Inflammatory macrophage treated with lipopolysaccharide for 4 hours (primary cell): ENCODE measurements around the gene SPIRE1.
"Not testable (repeated sequence)": the region's sequence is repeated elsewhere in the genome, so short reads cannot be mapped to it uniquely, and the experiment has no call there.

Experiments
- DNase-seq: peaks from one replicate; pipeline ENCODE4 v3.0.0-alpha.2; 2020

The SPIRE1 gene

GRCh38 chr18:12441475-12442034, 216.4 kb downstream of the SPIRE1 start:
- no peak for DNase-seq

DNA sequence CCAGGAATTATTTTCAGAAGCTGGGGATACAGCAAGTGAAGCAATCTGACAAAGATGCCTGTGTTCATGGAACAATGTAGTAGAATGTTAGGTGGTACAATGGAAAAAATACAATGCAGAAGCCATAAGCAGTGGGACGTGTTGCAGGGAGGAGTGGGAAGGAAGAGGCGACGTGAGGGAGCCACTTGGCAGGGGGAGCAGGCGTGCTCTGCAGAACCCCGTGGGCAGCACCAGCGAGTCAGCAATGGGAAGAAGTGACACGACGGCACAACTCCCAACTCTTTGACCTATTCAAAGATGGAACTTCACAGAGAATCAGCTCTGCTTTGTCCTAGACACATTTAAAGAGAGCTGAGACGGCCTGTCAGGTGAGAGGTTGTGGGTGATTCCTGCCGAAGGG, 219.7 kb downstream of the SPIRE1 start:
- DNase-seq = no peak

DNA sequence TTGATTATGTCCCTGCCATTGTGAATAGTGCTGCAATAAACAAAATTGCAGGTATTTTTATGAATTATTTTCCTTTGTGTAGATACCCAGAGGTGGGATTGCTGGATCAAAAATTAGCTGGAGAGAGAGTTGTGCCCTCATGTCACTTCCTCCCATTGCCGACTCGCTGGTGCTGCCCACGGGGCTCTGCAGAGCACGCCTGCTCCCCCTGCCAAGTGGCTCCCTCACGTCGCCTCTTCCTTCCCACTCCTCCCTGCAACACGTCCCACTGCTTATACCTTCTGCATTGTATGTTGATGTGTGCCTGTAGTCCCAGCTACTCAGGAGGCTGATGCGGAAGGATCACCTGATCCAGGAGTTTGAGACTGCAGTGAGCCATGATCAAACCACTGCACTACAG, 222.0 kb downstream of the SPIRE1 start:
- DNase-seq = no peak

DNA sequence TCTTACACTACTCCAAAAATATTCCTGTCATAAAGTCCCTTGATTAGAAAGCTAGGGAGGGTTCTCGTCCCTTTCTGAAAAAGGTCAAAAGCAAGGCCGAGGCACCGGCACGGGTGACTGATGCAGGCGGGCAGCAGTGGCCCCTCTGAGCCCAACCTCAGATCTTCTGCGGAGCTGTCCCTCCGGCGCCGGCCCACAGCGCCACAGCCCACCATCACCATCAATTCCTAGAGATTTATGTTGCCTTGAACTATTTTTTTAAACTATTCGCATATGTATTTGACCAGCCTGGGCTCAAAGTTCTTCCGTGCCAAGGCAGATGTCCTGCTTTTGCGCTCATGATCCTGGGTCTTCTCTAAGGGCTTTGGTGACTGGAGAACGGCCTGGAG, 223.4 kb downstream of the SPIRE1 start:
- no peak for DNase-seq

GRCh38 chr18:12433829-12434540, 223.9 kb downstream of the SPIRE1 start:
- DNase-seq = no peak

DNA sequence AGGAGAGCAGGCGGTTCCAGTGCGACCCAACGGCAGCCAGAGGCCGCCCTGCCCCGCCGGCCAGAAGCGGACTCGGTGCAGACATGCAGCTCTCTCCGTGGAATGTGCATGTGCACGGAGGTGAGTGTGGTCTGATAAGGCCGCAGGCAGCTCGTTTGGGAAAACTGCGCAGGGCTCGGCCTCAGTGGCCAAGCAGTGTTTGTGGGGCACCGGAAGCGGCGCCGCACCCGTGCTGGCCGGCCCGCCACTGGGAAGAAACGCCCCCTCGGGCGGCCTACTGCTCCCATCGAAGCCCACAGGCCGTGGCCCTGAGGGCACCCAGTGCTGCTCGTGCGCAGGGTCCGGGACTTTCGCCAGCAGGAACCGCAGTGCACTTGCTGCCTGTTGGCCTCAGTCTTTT, 225.0 kb downstream of the SPIRE1 start:
- DNase-seq = no peak

GRCh38 chr18:12432196-12432595, 225.7 kb downstream of the SPIRE1 start:
- no peak for DNase-seq

DNA sequence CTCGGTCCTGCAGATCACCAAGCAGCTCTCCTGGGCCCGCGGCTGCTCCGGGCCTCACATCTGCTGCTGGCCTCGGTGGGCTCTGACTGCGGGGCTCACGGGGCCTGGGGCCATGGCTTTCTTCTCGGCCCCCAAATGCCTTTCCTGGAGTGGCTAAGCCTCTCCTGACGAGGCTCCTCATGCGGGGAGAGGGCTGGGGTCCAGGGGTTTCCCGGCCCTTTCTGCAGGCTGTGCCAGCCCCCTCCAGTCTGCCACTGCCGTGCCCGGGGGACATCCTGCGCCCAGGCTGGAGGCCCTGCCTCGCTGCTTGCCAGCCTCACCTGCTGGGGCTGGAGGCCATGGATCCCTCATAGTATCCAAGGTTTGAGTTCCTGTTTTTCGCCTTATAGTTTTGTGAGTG, 226.3 kb downstream of the SPIRE1 start:
- DNase-seq = no peak

DNA sequence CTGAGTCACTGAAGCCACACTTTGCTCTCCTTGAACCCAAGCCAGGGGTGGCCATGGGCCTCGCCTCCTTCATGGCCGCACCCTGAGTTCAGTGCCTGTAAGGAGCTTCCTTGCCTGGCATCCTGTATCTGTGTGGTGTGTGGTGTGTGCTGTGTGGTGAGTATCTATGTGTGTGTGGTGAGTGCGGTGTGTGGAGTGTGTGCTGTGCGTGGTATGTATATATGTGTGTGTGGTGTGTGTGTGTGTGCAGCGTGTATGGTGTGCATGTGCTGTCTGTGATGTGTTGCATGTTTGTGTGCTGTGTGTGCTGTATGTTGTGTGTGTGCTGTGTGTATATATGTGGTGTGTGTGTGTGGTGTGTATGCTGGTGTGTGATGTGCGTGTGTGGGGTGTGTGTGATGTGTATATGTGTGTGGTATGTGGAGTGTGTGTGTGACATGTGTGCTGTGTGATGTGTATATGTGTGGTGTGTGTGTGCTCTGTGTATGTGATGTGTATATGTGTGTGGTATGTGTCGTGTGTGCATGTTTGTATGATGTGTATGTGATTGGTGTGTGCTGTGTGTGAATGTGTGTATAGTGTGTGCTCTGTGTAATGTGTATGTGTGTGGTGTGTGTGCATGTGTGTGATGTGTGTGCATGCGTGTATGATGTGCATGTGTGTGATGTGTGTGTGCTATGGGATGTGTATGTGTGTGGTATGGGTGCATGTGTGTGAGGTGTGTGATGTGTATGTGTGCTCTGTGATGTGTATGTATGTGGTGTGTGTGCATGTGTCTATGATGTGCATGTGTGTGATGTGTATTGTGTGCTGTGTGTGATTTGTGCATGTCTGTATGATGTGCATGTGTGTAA, 227.5 kb downstream of the SPIRE1 start:
- no peak for DNase-seq

DNA sequence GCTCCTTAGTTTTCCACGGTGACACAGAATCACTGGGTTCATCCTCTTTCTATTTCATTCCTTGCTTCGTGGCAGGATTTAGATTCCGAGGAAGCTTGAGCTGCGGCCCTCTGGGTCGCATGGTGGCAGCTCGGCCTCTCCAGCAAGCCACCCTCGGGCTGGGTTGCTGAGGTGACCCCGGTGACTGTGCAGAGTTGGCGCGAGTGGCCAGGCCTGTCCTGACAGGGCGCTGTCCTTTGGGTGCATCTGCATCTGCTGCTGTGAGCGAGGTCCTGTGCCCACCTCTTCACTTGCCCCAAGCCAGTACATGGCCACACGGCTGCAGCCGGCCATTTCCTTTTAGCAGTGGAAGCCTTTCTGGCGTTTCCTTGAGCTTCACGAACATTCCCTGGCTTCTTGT, 228.4 kb downstream of the SPIRE1 start:
- no peak for DNase-seq

DNA sequence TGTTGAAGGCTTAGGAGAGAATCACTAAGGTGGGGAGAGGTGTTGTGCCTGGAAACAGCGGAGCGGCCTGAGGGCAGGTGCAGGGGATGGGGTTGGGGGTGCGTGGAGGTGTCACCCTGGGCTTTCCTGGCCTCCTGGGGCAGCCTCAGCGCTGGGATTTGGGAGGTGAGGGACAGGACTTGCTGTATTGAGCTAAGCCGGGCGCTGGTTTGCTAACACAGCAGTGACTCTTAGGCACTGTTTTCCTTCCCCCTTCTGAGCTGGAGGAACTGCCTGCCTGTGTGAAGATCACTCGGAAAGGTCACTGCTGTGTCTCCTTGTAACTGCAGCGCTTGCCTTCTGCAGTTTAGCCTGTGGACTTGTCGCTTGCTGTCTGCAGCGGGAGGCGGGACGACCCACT, 229.0 kb downstream of the SPIRE1 start:
- no peak for DNase-seq

GRCh38 chr18:12426924-12427323, 231.0 kb downstream of the SPIRE1 start:
- no peak for DNase-seq

GRCh38 chr18:12424252-12424651, 233.7 kb downstream of the SPIRE1 start:
- no peak for DNase-seq

GRCh38 chr18:12423820-12424219, 234.1 kb downstream of the SPIRE1 start:
- no peak for DNase-seq

- DNase-seq = no peak
Observed at GRCh38 chr18:12423393-12423792, 234.5 kb downstream of the SPIRE1 start.

GRCh38 chr18:12422936-12423335, 235.0 kb downstream of the SPIRE1 start:
- DNase-seq = no peak

- DNase-seq = no peak
Observed at GRCh38 chr18:12421732-12422131, 236.2 kb downstream of the SPIRE1 start.

DNA sequence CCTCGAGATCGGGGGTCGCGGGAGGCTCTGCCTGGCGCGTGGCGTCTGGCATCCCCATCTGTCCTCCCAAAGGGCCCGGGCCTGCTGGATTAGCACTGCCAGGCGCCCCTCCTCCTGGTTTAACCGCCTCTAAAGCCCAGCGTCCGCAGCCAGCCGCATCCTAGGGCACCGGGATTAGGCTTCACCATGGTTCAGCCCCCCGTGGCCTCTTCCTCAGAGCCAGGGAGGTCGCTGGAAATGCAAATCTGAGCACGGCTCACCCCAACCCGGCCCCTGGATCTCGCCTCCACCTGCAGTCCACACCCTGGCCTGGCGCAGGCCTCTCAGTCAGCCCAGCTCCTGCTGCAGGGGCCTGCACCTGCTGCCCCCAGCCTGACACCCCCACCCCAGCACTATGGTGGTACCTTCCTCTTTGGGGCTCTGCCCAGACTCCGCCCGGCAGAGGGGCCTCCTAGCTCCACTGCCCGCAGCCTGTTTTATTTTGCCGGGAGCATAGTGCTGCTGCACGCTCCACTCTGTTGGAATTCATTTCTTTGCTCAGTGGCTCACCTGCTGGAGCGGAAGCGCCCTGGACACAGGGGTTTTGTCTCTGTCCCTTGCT, 237.0 kb downstream of the SPIRE1 start:
- DNase-seq = no peak

GRCh38 chr18:12417687-12418086, 240.2 kb downstream of the SPIRE1 start:
- no peak for DNase-seq

- no peak for DNase-seq
Observed at GRCh38 chr18:12416098-12416729, 241.7 kb downstream of the SPIRE1 start.

DNA sequence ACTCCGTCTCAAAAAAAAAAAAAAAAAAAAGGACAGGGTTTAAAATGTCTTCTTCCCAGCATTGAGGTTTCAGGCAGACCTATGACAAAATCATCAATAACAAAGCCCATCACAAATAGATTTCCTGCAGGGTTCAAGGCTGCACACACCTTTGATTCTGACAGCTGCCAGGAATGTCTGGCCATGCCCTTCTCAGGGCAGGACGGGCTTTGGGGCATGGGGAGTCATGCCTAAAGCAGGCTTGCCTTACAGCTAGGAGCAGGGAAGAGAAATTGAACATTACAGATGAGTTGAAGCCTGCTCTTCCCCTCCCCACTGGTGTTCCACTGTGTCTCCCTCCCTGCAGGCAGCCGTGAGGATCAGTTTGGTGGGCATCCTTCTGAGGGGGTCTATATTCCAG, 246.5 kb downstream of the SPIRE1 start:
- no peak for DNase-seq

GRCh38 chr18:12410747-12411146, 247.2 kb downstream of the SPIRE1 start:
- DNase-seq = not testable (repeated sequence)

DNA sequence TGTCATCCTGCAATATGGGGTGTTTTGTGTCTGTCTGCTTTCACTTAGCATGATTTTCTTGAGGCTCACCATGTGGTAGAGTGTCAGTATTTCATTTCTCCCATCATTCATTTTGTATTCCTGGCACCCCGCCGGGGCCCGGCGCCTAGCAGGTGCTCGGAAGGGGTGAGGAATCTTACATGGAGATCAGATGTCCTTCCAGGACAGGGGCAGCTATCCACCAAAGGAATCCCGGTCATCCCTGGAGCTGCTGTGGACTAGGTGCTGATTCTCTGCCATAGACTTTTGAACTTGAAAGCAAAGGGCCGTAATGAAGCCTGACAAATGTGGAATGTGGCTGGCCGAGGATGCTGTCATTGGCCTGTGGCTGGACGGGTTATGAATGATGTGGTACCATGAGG, 247.8 kb downstream of the SPIRE1 start:
- DNase-seq = no peak
